HG02759 (cell line): ENCODE measurements around the gene MAP3K15.
A peak's percentile ranks its signal among the peaks of the same experiment; 100 is the strongest.
"Not testable (repeated sequence)": the region's sequence is repeated elsewhere in the genome, so short reads cannot be mapped to it uniquely, and the experiment has no call there.

Experiments used
- ATAC-seq: cut with Tn5 transposase; IDR thresholded peaks from one replicate; pipeline ENCODE4 v1.9.1; 2021; ENCODE audit warnings: mild to moderate bottlenecking, moderate library complexity; ENCODE audit not compliant: unreplicated experiment

The MAP3K15 gene

DNA sequence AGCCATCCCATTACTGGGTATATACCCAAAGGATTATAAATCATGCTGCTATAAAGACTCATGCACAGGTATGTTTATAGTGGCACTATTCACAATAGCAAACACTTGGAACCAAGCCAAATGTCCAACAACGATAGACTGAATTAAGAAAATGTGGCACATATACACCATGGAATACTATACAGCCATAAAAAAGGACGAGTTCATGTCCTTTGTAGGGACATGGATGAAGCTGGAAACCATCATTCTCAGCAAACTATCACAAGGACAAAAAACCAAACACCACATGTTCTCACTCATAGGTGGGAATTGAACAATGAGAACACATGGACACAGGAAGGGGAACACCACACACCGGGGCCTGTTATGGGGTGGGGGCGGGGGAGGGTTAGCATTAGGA, 92.6 kb downstream of the MAP3K15 start:
- not testable (repeated sequence) for ATAC-seq

GRCh38 chrX:19410259-19410658, 105.0 kb downstream of the MAP3K15 start:
- no peak for ATAC-seq

DNA sequence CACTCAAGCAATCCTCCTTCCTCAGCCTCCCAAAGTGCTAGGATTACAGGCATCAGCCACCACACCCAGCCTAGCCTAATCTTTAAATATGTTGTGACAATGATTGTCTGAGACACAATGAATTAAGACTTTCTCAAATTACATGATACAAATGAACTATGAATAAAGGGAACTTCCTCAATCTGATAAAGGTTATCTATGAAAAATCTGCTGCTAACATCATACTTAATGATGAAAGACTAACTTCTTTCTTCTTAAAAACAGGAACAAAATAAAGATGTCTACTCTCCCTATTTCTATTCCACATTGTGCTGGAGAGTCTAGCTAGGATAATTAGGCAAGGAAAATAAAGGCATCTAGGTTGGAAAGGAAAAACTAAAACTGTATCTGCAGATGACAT, 111.6 kb downstream of the MAP3K15 start:
- ATAC-seq = no peak

DNA sequence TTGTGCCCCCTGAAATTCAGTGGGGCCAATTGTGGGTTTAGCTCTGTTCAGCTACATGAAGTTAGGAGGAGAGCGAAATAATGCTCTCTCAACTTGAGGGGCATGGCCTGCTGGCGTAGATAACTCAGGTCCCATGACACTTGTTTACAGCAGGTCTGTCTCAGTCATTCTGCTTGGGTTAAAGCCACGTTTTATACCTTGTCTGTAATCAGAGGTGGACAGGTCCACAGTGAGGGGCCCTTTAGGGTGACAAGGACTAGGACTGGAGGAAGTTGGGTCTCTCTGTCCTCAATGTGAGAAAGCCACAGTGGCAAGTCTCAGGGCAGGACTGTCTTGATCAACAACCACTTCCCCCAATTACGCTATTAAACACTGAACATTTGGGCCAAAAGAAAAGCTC, 122.6 kb downstream of the MAP3K15 start:
- ATAC-seq = no peak

DNA sequence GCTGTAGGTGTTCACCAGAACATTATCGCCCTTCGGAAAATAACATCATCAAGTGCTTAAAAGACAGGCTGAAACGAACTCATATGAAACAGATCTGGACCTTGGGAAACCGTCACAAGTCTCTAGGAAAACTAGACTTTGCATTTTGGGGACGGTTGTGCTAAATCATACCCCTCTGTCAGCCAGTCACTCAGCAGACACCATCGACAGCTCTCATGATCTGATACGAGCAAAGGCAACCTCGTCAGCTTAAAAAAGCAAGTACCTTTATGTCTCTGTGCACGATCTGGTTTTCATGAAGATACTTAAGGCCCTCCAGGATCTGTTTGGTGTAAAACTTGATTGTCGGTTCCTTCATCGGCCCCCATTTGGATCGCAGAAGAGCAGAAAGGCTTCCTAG, 123.2 kb downstream of the MAP3K15 start:
- no peak for ATAC-seq

DNA sequence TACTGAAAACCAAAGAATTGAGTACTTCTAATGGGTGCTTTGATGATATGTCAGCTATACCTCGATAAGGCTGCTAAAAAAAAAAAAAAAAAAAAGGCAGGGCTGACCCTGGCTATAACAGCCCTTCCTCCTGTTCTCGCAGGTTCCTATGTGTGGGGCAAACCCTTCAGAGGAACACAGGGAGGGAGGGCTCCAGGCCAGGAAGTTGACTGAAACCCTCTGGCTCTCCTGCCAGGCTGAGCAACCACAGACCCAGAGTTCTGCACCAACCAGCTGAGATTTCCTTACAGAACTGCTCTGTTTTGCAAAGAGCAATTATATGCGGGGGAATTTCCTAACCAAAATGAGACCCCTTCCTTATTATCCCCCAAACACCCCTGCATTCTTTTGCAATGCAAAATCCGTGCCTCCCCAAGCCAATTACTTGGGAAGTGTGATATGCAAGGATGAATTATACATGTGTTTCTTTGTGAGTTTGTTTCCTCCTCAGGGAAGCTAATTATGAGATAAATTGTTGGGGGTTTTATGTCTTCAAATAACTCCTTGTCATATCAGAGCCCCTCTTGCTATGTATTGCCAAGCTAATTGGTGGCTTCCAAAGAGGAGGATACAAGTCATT, 126.0 kb downstream of the MAP3K15 start:
- ATAC-seq = no peak

DNA sequence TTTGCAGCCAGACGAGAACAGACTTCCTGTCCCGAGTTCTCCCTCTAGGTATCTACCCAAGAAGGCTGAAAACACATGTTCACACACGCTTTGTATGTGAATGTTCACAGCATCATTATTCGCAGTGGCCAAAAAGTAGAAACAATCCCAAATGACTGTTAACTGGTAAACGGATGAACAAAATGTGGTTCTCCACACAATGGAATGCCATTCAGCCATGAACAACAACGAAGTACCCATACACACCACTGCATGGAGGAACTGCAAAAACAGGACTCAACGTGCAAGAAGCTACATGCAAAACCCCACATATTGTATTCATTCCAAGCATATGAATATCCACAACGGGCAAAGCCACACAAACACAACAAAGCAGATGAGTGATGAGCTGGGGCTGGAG, 126.6 kb downstream of the MAP3K15 start:
- ATAC-seq = no peak

GRCh38 chrX:19388064-19388679, 127.1 kb downstream of the MAP3K15 start:
- no peak for ATAC-seq

GRCh38 chrX:19386679-19387078, 128.6 kb downstream of the MAP3K15 start:
- ATAC-seq = no peak

DNA sequence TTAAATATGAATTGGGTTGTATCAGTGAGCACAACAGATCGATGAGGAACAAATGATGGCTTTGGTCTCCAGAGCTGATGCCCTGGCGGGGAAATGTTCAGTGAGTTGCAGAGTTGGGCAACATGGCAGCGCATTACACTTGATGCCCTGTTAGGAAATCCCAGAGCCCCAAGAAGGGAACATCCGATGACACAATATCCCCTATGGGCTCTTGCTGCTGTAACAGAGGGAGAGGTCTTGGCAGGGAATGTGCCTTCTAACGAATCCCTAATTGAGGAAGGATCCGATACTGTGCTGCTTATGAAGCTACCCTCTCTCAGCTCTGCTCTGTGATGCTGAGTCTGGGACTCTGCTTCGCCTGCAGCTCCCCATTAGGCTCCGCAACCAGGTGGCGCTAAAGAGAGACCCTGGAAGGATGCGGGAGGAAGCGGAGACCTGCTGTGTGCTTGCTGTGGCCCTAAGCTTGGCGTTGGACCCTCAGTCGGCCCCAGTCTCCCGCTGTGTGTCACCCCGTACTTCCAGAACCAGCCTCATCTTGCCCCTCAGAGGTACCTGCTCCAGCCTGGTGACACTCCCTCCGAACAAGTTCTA, 132.7 kb downstream of the MAP3K15 start:
- ATAC-seq = peak; percentile 73

DNA sequence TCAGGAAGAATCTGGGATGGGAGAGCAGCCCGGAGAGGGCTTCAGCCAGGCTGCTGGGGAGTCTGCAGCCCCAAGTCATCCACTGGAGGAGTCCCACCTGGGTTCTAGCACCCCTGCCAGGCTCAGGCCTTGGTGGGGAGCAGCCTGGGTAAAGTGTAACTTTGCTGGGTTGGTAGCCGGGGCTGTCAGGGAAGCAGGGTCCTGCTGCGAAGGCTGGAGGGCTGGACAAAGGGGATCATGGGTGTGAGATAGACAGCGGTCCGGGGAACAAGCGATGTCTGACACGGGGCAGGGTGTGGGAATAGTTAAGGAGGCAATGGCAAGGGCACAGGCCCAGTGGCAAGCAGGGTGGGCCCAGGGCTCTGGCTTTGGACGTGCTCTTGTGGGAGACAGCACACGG, 134.0 kb downstream of the MAP3K15 start:
- no peak for ATAC-seq

- no peak for ATAC-seq
These were observed 137.5 kb downstream of the MAP3K15 start for GRCh38 chrX:19377799-19378198.

- no peak for ATAC-seq
These were observed 139.8 kb downstream of the MAP3K15 start for GRCh38 chrX:19375546-19375945.

GRCh38 chrX:19373351-19373891, 141.9 kb downstream of the MAP3K15 start:
- no peak for ATAC-seq

GRCh38 chrX:19372547-19373331, 142.6 kb downstream of the MAP3K15 start:
- ATAC-seq = peak; percentile 38

GRCh38 chrX:19372170-19372546, 143.2 kb downstream of the MAP3K15 start:
- ATAC-seq = peak; percentile 77

DNA sequence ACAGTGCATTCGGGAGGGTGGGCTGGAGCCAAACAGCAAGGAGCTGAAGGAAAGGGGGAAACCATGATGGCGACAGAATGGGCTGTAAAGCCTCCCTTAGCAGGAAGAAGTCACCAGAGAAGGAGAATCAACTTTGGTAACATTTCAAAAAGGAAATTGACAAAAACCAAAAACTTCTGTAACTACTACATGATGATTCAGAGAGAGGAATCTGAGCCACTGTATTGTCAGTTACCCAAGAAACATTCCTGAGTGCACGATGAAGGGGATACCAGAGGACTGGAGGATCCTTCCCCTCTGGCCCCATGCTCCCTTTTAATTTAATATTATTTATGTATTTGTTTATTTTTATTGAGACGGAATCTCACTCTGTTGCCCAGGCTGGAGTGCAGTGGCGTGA, 145.2 kb downstream of the MAP3K15 start:
- ATAC-seq = no peak

- ATAC-seq = no peak
These were observed 146.7 kb downstream of the MAP3K15 start for GRCh38 chrX:19368576-19368975.

DNA sequence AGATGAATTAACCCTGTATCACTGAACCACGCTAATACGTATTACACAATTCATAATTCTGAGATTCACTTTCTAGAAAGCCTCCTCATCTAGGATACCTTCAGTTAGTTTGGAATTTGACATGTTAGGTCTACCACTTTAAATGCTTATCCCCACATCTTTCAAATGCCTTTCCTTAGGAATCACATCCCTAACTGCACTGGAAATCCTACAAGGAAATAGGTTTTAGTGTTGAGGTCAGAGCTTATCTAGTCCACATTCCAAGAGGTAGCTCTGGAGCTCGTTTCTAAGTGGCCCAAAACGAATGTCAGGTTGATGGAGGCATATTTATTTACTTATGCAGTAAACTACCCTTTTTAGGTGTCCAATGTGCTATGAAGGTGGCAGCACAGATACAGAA, 153.6 kb downstream of the MAP3K15 start:
- no peak for ATAC-seq

DNA sequence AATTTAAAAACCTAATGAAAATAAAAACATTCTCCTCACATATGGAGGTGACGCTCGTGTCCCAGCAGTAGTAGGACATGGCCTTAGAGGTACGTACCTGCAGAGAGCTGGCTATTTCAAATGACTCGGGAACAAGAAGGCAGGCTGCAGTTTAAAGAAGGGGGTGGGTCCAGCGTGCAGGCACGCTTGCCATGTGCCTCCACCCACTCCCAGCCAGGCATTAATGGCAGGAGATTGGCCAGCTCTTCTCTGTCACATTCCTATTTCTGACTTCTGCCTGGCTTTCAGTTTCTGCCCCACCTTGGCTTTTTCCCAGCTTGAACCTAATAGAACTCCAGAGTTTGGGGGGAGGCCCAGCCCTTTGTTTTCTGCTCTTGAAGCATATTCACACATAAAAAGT, 154.4 kb downstream of the MAP3K15 start:
- ATAC-seq = no peak

DNA sequence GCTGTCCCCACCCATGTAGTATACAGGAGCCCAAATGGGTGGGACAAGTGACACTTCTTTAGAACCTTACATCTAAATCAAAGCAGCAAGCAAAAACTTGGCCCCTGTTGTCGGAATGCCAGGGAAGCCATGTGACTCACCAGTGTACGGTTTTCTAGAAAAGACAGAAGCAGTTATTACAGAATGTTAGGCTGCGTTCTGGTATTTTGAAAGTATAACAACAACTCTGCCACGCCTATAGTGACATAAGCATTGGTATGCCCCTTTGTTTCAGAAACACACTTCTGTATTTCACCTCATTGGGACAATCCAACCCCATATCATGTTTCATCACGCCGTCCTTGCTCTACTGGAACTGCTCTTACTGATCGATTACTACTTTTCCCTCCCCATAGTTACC, 156.8 kb downstream of the MAP3K15 start:
- ATAC-seq = no peak

DNA sequence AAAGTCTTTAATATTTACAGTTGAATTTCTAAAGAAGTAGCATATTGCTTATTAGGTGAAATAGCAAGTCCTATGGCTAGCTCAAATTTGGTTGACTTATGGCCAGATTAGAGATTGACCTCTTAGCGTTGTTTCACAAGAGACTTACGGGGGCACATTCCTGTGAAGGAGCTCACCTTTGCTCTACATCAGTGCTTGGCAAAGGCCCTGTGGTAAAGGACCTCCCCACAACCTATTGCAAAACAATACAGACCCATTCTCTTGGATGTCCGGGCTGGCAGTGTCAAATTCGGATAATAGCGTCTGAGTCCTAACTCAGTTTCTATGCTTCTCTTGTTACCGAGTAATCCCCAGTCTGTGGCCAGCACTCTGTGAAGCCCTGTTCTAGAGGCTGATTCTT, 160.7 kb downstream of the MAP3K15 start:
- ATAC-seq = no peak
